Activated CD8-positive, alpha-beta memory T cell treated with anti-CD3 and anti-CD28 coated beads, Interleukin-2, amount 50 U/mL, for 1 hour (primary cell): Measurements from ENCODE around the gene ZNF692.

Source experiments
- DNase-seq: peaks from one replicate; pipeline ENCODE4 v3.0.0-alpha.2; 2020; ENCODE audit errors: extremely low read depth

Gene ZNF692

DNA sequence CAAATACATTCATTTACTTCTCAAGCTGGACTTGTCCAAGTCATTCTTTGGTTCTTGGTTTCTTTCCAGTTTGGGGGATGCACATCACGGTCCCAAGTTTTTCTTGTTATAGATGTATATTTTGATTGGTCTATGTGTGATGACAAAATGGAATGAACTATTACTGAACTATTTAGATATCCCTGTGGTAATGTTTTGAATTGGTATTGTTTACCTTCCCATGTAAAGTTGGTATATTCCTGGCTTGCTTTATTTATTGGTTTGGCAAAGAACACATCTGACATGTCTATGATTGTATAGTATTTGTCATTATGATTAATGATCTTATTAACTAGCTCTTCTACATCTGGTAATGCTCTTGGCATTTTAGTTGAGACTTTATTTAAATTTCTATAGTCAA lies 22.4 kb upstream of the ZNF692 start:
- DNase-seq = no peak

DNA sequence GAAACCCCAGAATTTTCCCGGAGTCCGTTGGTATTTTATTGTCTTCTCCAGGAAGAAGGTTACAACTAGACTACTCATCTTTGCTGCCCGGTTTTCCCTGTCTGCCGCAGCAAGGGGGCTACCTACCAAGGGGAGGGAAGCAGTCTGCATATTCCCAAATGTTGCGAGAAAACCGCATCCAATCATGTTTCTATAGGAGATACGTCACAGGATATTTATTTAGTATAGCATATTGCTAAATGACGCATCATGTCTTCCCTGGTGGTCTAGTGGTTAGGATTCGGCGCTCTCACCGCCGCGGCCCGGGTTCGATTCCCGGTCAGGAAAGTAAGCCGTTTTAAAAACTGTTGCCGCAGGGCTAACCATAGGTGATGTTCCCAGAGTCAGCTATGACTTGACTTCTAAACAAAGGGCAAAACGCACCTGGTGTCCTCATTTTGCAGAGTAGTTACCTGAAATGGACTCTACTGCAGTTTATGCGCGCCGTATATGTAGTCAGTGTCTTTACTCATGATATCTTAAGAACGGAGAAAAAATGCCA lies 15.2 kb upstream of the ZNF692 start:
- DNase-seq = no peak

DNA sequence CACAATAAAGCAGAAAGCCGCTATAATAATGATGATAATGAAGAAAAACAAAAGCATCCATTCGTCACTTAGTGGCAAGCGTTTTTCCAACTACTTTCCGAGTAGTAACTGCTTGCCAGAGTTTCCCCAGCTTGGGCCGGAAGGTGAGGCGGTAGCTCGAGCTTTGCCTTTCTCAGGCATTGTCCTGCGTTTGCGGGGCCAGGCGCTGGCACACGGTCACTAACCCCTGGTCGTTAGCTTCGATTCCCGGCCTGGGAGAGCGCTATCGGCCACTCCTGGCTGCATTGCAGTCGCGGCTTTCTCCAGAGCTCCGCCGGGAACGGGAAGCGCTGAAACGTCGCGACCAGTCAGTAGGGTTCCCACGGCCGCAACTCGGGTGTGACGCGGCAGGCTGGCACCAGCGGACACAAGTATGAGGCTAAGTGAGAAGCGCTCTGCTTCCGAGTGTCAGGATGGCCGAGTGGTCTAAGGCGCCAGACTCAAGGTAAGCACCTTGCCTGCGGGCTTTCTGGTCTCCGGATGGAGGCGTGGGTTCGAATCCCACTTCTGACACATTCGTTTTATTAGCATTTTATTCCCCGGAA lies 14.6 kb upstream of the ZNF692 start:
- peak; percentile 76 for DNase-seq

DNA sequence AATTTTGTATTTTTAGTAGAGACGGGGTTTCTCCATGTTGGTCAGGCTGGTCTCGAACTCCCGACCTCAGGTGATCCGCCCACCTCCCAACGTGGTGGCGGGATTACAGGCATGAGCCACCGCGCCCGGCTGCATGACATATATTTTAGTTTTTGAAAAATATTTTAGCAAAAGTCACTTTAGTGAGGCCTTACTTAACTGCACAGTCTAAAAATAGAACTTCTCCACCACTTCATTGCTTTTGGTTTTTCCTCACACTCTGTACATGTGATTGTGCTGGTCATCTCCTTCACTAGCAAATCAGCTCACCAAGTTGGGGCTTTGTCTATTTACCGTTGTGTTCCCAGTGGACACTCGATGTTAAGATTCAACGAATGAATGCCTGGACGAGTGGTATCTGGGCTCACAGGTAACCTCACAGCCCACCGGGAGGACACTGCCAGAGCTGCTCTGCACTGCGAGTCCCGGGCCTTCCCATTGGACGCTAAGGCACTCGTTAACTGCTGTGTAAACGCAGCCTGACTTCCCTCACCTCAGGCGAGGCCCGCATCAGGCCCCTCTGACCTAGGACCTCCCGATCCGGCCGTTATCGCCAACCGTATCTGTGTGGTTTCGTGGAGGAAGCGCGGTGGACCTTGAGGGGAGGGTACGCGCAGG lies 14.0 kb upstream of the ZNF692 start:
- no peak for DNase-seq

DNA sequence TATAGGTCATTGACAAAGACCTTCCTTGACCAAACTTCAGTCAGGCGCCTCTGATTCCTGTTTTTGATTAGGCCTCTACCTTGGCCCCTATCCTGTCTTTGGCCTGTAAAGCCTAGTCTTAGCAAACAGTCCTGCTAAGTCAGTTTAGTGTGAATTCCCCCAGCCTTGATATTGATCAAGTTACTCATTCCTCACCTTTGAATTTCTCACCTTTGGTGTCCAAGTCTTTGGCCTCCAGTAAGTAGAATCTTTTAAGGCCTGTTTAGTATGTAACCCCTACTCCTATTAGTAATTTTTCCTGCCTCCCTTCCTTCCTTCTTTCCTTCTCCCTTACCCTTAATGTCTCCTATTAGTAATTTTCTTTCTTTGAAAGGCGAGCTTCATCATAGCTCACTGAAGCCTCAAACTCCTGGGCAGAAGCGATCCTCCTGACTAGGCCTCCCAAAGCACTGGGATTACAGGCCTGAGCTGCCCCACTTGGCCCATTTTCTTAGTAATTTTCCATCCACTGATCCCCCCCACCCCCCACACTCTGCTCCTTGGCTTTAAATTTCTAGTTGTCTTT lies 13.0 kb upstream of the ZNF692 start:
- no peak for DNase-seq

DNA sequence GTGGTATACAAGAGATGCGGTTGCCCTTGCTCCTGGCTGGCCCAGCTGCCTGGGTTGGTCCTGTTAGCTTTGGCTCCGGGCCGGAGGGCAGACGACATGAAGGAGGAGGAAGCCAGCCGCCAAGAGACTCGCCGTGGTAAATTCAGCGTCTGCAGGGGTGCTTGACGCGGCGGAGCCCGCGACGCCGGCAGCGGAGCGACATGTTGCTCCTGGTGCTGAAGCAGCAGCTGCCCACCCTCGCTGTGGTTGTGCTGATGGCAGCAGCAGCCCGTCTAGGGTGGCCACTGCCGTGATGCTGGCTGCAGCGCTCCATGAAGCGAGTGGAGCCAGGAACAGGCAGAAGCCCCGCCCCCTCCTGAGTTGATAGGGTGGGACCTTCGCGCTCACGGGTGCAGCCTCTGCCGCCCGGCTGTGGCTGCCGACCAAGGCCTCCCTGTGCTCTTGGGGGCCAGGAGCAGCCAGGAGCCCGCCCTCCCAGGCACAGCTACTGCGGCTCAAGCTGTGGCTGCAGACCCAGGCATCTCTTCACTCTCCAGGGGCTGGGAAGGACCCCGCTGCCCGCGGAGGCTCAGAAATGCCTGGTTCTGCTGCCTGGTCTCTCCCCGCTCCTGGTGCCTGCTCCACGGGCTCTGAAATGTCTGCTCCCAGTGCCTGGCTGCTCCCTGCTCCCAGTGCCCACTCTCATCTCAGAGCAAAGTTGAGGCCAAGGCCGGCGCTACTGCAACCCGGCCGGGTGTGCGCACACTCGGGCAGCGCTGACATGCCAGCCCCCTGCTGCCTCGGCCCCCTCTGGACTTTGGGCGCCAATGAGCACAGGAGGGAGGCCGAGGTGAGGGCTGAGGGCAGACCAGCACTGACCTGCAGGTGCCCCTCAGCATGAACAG lies 4.4 kb upstream of the ZNF692 start:
- no peak for DNase-seq

DNA sequence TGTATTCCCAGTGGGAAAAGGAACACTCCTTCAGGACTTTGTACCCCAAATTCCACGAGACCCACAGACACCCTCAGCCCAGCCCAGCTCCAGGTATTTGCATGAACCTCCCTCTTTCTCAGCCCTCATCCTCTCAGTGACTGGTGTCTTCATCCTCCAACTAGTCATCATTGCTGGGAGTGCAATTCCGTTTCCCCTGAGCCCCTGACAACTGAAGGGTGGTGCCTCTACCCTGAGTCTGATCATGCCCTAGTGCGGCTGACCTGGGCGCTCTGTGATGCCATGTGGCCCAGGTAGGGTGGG lies 3.8 kb upstream of the ZNF692 start:
- no peak for DNase-seq

DNA sequence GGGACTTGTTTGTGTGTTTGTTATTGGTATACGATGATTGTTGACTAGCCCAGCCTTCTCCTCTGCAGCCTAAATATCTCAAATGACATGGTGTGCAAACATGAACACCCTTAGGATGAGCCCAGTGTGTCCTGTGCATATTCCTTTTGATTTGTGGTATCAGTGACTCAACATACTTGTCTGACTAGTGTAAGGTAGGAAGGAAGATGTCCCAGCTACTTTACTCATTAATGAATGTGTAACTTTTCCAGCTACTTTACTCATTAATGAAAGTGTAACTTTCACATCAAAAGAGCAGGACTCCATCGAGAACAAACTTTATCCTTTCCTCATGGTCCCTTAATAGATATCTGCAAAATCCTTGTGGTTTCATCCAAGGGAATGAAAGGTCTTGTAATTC lies 2.7 kb upstream of the ZNF692 start:
- DNase-seq = no peak

DNA sequence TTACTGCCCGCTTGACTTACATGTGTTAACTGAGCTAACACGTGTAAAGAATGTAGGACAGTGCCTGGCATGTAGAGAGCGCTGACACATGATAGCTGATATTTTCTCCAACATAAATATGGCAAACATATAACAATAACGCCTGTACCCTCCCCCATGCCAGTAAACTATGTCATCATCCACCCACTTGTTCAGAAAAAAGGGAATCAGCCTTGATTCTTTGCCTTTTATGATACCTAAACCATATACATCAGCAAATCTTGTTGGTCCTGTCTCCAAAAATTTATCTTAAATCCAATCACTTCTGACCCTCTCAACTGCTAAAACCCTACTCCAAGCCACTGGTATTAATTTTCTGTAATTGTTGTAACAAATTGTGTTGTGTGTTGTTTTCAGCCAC lies 1.1 kb upstream of the ZNF692 start:
- no peak for DNase-seq

DNA sequence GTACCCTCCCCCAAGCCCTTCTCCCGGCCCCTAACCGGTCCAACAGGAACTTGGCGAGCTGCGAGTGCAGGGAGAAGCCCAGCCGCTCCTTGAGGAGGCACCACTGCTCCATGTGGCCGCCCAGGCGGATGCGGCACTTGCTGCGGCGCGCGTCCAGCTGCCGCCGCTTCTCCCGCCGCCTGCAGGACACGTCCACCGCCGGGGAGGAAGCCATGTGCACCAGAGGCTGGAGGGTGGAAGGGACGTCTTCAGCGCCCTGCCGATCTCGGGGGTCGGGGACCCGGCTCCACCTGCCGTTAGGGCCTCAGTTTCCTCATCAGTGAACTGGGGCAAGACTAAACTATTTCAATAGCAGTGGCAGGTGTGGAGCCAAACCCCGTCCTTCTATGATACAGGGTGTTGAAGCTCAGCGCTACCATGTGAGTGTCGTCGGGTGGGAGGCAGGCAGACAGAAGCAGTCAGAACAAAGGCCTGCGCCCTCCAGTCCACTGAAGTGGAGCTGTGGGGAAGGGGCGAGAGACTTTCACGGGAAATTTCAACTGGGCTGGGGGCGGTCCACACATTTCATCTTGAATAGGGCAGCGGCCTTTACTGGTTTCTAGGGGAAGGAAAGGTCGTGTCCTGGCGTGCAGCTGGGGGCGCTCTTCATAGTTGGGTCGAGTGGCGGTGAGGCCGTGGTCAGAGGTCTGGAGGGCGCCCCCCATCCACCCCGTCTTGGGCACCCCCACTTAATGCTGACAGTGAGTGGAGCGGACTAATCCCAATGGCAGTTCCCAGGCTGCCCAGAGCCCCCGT lies 592 bp downstream of the ZNF692 start:
- no peak for DNase-seq

DNA sequence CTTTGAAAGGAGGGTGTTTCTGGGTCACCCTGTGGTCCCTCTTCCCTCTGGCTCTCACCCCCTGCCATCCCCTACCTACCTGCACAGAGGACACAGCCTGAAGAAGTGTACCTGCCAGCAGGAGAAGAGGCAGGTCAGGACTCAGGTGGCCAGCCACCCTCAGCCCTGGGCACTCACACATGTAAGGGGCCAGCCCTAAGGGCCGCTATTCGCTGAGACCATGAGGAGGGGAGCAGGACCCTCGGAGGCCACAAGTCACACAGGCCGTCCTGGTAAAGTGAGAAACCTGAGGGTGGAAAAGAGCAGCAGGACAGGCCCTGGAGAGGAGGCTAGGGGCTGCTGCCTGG lies 1.2 kb downstream of the ZNF692 start:
- DNase-seq = no peak

DNA sequence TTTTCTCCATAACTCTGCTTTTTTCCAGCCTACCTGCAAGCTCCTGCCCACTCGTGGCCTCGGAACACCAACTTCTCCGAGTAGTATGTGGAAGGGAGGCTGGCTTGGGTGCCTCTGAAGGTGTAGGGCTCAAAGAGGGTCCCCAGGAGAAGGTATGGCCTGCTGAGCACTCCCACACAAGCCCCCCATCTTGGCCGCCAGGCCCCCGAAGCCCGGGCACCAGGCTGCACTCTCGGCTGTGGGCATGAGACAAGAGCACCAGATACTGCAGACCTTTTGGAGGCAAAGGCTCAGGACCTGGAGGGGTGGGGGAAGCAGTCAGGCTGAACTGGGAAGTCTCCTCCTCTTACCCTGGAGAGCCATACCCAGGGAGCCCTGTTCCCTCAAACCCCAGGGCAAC lies 1.7 kb downstream of the ZNF692 start:
- no peak for DNase-seq

DNA sequence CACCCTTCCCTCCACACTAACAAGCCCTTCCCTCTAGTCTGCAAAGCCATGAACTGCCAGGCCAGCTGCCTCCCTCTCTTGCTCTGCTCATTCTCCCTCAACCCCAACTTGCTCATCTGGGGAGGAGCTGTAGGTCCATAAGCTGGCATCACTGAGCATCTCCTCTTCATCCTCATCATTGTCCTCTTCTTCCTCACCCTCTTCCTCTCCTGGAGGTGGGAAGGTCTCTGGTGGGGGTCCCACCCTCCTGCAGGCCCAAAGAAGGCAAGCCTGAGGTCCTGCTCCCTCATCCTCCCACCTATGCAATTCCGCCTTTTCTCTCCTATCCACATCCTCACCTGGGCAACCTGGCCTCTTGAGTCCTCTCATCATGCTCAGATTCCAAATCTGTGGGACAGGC lies 2.7 kb downstream of the ZNF692 start:
- DNase-seq = no peak

DNA sequence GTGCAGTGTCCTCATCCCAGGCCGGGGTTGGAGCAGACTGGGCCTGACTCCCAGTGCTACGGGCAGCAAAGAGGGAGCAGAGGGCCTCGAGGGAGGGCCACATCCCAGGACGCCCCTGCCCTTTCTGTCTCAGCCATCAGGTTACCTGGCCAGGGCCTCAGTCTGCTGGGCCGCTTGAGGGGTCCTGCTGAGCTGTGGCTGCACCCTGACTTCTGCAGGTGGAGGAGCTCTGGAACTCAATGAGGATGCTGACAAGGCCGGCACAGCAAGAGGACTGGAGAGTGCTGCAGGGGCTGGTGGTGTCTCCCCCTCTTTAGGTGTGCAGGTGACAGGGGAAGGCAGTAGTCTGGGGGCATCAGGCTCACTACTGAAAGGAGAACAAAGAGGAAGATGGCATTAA lies 3.3 kb downstream of the ZNF692 start:
- no peak for DNase-seq

DNA sequence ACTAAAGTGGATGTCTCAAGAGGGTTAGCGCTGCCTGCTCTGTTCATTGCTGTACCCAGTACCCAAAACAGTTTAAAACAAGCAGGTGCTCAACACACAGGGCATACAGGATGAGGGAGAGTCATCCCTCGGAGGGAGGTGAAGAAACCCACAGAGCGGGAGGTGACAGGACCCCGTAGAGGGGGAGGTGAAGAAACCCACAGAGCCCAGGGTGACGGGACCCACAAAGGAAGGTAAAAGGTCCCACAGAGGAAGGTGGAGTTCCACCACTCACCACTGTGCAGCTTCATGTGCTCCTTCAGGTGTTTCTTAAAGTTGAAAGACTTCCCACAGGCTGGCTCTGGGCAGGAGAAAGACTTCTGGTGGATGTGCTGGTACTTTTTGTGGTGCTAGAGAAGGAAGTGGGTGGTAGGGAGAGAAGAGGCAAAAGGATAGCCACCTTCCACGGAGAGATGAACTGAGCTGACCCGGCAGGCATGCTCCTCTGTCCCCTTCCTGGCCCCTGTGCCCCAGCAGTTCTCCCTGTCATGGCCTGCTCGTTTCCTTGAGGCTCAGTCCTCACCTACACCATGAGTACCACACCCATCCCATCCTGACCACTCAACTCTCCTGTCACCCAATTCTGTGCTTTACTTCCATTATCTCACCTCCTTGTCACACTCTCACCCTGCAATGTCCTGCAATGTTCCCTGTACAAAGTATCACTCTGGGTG lies 5.1 kb downstream of the ZNF692 start:
- no peak for DNase-seq

DNA sequence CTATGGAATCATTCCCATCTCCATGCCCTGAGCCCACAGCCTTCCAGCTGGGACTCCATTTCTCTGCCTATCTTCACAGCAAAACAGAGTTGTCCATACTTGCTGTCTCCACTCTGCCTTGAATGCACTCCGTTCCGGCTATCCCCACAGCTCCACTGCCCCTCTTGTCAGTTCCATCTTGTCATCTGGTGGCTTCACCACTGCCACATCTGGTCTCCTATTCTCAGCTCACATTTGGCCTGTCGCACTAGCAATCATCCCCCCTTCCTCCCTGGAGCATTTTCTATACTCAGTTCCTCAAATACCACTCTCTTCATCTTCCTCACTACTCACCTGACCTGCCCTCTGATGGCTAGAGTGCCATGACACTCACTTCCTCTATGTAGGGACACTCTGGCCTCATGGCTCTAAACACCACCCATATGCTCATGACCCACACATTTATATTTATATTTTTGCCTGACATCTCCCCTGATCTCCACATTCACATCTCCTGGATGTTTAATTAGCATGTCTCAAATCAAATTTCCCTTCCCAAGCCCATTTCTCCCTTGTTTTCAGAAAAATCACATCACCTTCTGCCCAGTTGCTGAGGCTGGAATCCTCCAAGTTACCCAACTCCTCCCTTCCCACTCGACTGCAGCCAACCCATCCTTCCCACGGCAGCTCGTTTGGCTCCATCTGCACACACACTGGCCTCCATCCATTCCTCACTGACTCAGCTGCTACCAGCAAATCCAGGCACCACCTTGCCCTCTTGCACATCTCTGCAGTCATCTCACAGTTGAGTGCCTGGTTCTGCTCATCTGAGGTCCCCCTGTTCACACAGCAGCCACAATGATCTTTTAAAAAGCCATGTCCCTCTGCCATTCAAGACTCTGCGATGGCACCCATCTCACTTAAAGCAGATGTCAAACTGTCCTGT lies 6.1 kb downstream of the ZNF692 start:
- no peak for DNase-seq

DNA sequence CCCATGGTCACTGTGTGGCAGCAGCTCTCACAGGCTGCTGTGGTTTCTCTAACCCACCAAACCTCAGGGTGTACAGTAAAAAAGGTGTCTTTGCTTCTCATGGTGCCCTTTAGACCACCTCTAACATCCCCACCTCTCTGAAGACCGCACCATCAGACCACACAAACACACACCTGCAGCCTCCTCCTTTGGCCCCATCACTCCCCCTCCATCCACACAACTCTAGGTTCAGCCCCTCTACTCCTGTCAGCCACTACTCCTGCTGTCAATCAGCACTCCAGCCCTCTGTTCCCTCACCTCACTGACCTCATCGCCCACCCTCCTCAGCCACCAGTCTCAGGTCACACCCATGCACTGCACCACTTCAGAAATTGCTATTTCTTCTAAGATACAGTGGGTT lies 7.5 kb downstream of the ZNF692 start:
- DNase-seq = no peak

DNA sequence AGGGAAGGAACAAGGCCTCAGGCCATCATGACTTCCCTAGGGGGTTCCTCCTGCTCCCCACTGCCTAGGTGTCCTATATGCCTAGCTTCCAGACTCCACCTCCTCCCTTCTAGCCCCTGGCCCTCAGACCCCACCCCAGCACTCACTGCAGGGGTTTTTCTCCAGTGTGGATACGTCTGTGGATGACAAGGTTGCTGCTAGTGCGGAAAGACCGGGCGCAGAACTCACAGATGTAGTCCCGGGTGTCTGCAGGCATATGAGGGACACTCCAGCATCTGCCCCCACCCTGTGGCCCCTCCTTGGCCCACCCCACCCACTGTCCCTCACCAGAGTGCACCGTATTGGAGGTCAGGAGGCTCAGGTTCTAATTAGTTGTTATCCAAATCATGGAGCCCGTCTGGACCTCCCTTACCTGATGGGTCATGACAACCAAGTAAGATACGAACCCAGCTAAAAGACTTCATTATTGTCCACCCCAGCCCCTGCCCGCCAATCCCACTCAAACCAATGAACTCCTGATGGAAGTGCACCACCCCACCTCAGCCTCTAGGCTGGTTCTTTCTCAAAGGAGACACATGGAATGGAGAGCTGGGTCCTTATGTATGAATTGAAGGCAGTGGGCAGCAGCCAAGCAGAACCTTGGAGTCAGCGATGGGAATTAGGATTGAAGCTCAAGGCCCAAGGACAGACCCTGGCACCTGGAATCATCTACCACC lies 8.2 kb downstream of the ZNF692 start:
- DNase-seq = no peak

DNA sequence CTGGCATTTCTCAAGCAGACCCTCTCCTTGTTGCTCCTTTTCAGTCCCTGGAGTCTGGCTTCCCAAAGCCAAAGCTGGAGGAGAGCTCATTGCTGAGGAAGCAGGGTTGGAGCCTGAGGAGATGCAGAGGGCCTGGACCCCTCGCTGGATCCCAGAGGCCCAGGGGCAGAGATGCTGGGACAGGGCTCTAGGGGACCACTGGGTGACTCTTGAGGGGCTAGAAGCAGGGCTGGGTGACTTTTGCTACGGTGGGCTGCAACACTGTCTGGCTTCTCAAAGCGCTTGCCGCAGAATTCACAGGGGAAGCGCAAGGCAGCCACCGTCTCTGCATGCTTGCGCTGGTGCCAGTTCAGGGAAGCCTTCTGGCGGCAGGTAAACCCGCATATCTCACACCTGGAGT lies 8.8 kb downstream of the ZNF692 start:
- no peak for DNase-seq

DNA sequence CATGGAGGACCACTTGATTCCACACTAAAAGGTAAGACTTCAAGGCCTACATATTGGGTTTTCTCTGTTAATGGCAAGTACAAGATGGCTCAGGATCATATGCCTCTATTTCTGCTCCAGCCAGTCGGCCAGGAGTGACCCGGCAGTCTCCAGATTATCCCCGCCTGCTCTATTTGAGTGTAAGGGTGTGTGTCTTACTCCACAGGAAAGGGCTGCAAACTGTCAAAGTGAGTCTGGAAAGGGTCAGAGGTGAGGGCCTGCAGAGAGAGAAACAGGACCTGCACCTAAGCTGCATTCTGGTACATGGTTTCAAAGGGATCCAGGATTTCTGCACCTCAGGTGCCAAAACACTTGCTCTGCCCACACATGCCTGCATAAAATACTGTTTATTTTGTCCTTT lies 9.2 kb downstream of the ZNF692 start:
- DNase-seq = no peak
